Measurements from ENCODE around the gene HIBCH. TPM values are rescaled to one million over a fixed set of nuclear protein-coding genes. Genes with fewer than 3 reads are reported as not detected.
"Not testable (repeated sequence)": the region's sequence is repeated elsewhere in the genome, so short reads cannot be mapped to it uniquely, and the experiment has no call there.

HIBCH gene
- total and polyA plus RNA-seq, 2 donors, result 18.7 to 31.3 TPM

DNA sequence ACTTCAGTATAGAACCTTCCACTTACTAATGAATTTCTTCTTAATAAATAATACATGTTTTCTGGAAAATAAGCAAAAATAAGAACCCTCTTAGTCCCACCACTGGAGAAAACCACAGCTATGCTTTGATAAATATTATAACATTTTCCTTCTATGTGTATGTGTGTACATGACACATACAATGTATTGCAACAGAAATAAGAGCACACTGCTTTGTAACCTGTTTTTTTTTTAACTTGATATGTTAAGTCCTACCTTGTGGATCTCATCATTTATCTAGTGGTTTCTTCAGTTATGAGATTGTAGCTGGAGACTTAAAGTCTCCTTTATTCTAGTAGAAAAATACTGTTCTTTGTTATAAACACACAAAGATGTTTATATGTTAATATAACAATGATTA, 40.9 kb upstream of the HIBCH start:
- H3K36me3 ChIP-seq (ENCODE audit: control insufficient read depth in 2 of 2, insufficient read depth in 2 of 2, low read length in 1 of 2), result no peaks in the 10 kb centered on the region
- no peaks in the 10 kb centered on the region for H3K9me3 ChIP-seq (ENCODE audit: control insufficient read depth in 2 of 2, insufficient read depth in 1 of 2, low read length in 1 of 2)
- H3K27ac ChIP-seq (ENCODE audit: low read depth in 1 of 2, low read length in 1 of 2), result peak overlapping the region in 1 of 2 donors; percentile 7
- peaks cover 3 to 4% of the 10 kb centered on the region in 2 donors for H3K4me1 ChIP-seq (ENCODE audit: control insufficient read depth in 2 of 2, insufficient read depth in 2 of 2, low read length in 2 of 2)
- H3K4me3 ChIP-seq (ENCODE audit: low read length in 2 of 2), result no peak overlapping the region
- DNase-seq (ENCODE audit: low read depth in 6 of 9, low spot score in 9 of 9), result no peak
- H3K27me3 ChIP-seq (ENCODE audit: control insufficient read depth in 2 of 2, insufficient read depth in 1 of 2, low read length in 1 of 2), result no peaks in the 10 kb centered on the region

- DNase-seq (ENCODE audit: low read depth in 6 of 9, low spot score in 9 of 9), result peak in 1 of 9 donors; percentile 29
- not testable (repeated sequence) for H3K9me3 ChIP-seq (ENCODE audit: control insufficient read depth in 2 of 2, insufficient read depth in 1 of 2, low read length in 1 of 2); H3K4me3 ChIP-seq (ENCODE audit: low read length in 2 of 2); H3K4me1 ChIP-seq (ENCODE audit: control insufficient read depth in 2 of 2, insufficient read depth in 2 of 2, low read length in 2 of 2); H3K36me3 ChIP-seq (ENCODE audit: control insufficient read depth in 2 of 2, insufficient read depth in 2 of 2, low read length in 1 of 2); H3K27me3 ChIP-seq (ENCODE audit: control insufficient read depth in 2 of 2, insufficient read depth in 1 of 2, low read length in 1 of 2)
- H3K27ac ChIP-seq (ENCODE audit: low read depth in 1 of 2, low read length in 1 of 2), result peak overlapping the region; percentile 42 to 48
- 91% methylated on average over 8 of the region's 8 CpGs for WGBS
Observed at GRCh38 chr2:190358655-190359448, 39.2 kb upstream of the HIBCH start.

- peak in 1 of 9 donors; percentile 12 for DNase-seq (ENCODE audit: low read depth in 6 of 9, low spot score in 9 of 9)
- Histone ChIP-seq H3K4me3 (ENCODE audit: low read length in 2 of 2) (no peak overlapping the region), H3K9me3 (ENCODE audit: control insufficient read depth in 2 of 2, insufficient read depth in 1 of 2, low read length in 1 of 2) (no peaks in the 10 kb centered on the region), H3K4me1 (ENCODE audit: control insufficient read depth in 2 of 2, insufficient read depth in 2 of 2, low read length in 2 of 2) (peaks cover 3 to 8% of the 10 kb centered on the region in 2 donors), H3K27ac (ENCODE audit: low read depth in 1 of 2, low read length in 1 of 2) (peak overlapping the region; percentile 48), H3K27me3 (ENCODE audit: control insufficient read depth in 2 of 2, insufficient read depth in 1 of 2, low read length in 1 of 2) (no peaks in the 10 kb centered on the region), H3K36me3 (ENCODE audit: control insufficient read depth in 2 of 2, insufficient read depth in 2 of 2, low read length in 1 of 2) (no peaks in the 10 kb centered on the region)
- 95% methylated on average over 2 of the region's 2 CpGs for WGBS
Observed at GRCh38 chr2:190357600-190357999, 38.0 kb upstream of the HIBCH start.

DNA sequence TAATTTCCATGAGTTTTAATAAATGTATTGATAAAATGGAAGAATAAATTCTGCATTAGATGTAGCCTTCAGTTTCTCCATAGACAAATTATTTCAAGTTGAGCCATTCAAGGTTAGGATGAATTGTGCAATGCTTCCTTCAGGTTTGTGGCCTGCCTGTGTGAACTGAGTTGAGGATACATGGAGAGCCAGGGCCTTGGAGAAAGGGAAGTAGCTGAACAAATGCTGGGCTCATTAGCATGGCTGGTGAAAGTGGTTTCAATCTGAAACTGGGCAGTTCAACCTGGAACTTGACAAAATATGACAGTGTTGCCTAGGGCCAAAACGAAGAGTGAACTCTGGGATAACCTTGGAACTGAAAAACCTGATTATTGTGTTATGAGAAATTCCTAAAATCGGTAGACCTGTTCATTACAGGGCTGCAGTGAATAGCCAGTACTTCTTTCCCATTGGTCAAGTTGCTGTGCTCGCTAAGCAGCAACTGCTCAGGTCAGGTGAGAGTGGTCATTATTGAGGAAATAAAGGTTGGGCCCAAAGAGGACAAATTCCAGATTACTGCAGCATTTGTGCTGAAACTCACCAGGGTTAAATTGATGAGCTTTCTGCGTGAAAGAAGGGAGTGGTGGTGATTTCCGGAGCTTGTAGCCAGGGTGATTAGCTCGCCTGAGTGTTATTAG, 36.5 kb upstream of the HIBCH start:
- 91% methylated on average over 6 of the region's 6 CpGs for WGBS
- Histone ChIP-seq H3K9me3 (ENCODE audit: control insufficient read depth in 2 of 2, insufficient read depth in 1 of 2, low read length in 1 of 2) (no peaks in the 10 kb centered on the region), H3K27ac (ENCODE audit: low read depth in 1 of 2, low read length in 1 of 2) (peak overlapping the region in 1 of 2 donors; percentile 46), H3K4me1 (ENCODE audit: control insufficient read depth in 2 of 2, insufficient read depth in 2 of 2, low read length in 2 of 2) (peaks cover 3 to 8% of the 10 kb centered on the region in 2 donors), H3K27me3 (ENCODE audit: control insufficient read depth in 2 of 2, insufficient read depth in 1 of 2, low read length in 1 of 2) (no peaks in the 10 kb centered on the region), H3K4me3 (ENCODE audit: low read length in 2 of 2) (no peak overlapping the region), H3K36me3 (ENCODE audit: control insufficient read depth in 2 of 2, insufficient read depth in 2 of 2, low read length in 1 of 2) (no peaks in the 10 kb centered on the region)
- DNase-seq (ENCODE audit: low read depth in 6 of 9, low spot score in 9 of 9), result no peak

DNA sequence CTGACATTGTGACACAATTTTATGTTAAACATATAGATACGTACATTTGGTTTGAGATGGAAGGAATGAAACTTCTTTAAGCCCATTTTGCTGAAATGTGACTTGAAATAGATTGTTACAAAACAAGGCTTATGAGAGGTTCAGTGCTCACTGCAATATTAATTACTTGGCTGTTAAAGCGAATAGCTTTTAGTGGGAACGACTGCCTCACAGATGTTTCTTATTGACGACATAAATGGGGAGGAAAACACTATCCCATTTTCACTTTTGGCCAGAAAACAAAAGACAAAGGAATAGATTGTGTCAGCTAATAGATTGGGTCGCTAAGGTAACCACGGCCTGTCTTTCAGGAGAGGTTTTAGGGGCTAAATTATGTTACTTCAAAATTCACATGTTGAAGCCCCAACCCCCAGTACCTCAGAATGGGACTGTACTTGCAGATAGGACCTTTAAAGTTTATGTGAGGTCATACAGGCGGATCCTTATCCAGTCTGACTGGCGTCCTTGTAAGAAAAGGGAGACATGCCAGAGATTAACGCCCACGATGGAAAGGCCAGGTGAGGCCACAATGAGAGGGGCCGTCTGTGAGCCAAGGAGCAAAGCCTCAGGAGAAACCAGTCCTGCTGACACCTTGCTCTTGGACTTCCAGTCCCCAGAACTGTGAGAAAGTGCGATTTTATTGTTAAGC, 34.5 kb upstream of the HIBCH start:
- DNase-seq (ENCODE audit: low read depth in 6 of 9, low spot score in 9 of 9), result no peak
- no peaks in the 10 kb centered on the region for H3K36me3 ChIP-seq (ENCODE audit: control insufficient read depth in 2 of 2, insufficient read depth in 2 of 2, low read length in 1 of 2)
- H3K9me3 ChIP-seq (ENCODE audit: control insufficient read depth in 2 of 2, insufficient read depth in 1 of 2, low read length in 1 of 2), result no peaks in the 10 kb centered on the region
- H3K27ac ChIP-seq (ENCODE audit: low read depth in 1 of 2, low read length in 1 of 2), result peak overlapping the region in 1 of 2 donors; percentile 39
- H3K4me3 ChIP-seq (ENCODE audit: low read length in 2 of 2), result no peak overlapping the region
- H3K27me3 ChIP-seq (ENCODE audit: control insufficient read depth in 2 of 2, insufficient read depth in 1 of 2, low read length in 1 of 2), result no peaks in the 10 kb centered on the region
- WGBS, result 94% methylated on average over 12 of the region's 12 CpGs
- H3K4me1 ChIP-seq (ENCODE audit: control insufficient read depth in 2 of 2, insufficient read depth in 2 of 2, low read length in 2 of 2), result peaks cover 3 to 4% of the 10 kb centered on the region in 2 donors

DNA sequence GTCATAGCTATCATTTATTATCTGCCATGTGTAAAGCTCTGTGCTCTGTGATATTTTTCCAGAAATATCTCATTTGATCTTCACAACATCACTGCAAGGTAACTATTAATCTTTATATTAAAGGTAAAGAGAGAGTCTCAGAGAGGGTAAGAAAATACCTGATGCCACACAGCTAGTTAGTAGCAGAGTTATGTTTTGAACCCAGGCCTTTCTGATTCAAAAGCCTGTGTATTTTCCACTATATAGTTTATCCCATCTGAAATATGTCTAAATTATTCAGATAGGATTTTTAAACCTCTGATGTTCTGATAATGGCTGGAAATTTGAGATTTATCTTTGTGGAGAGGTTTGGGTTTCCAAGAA, 33.9 kb upstream of the HIBCH start:
- Histone ChIP-seq H3K27ac (ENCODE audit: low read depth in 1 of 2, low read length in 1 of 2) (peak overlapping the region in 1 of 2 donors; percentile 34), H3K9me3 (ENCODE audit: control insufficient read depth in 2 of 2, insufficient read depth in 1 of 2, low read length in 1 of 2) (no peaks in the 10 kb centered on the region), H3K27me3 (ENCODE audit: control insufficient read depth in 2 of 2, insufficient read depth in 1 of 2, low read length in 1 of 2) (no peaks in the 10 kb centered on the region), H3K4me3 (ENCODE audit: low read length in 2 of 2) (no peak overlapping the region), H3K36me3 (ENCODE audit: control insufficient read depth in 2 of 2, insufficient read depth in 2 of 2, low read length in 1 of 2) (no peaks in the 10 kb centered on the region), H3K4me1 (ENCODE audit: control insufficient read depth in 2 of 2, insufficient read depth in 2 of 2, low read length in 2 of 2) (peaks cover 3 to 4% of the 10 kb centered on the region in 2 donors)
- no peak for DNase-seq (ENCODE audit: low read depth in 6 of 9, low spot score in 9 of 9)

DNA sequence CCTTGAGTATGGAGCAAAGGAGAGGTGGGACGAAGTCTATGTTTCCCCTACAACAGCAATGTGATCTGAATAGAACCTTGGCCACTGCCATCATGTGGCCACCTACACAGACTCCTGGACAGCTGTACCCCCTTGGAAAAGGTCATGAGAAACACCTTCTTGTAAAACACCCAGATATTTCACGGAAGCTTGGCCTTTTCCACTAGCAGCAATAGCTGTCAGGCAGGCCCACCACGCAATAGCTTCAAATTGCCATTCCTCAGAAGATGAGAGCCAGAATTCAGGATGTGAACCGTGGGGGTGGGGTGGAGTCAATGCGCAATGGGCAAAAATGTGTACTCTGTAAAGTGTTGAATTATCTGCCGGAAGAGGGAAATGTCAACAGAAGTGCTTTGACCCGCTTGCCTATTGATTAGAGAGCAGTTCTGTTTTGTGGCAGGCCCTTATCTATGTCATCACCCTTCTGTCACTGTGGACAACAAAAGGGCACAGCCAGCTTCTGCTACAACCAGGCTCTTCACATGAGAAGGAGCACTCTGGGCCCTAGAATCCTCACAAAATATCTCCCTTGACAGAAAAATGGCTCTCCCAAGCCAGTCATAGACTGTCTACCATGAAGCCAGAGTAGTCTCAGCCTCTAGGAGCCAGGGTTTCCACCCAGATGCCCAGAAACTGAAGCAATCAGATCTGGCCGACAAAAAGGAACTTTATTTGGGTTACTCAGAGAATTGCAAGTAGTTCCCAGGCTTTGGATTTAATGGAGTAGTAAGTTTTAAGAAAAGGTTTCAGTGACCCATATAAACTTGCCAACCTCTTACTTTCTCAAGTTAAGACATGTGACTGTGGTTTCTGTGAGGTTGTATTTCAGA, 33.3 kb upstream of the HIBCH start:
- peak in 1 of 9 donors; percentile 23 for DNase-seq (ENCODE audit: low read depth in 6 of 9, low spot score in 9 of 9)
- Histone ChIP-seq H3K27me3 (ENCODE audit: control insufficient read depth in 2 of 2, insufficient read depth in 1 of 2, low read length in 1 of 2) (no peaks in the 10 kb centered on the region), H3K27ac (ENCODE audit: low read depth in 1 of 2, low read length in 1 of 2) (peak overlapping the region; percentile 39 to 63), H3K36me3 (ENCODE audit: control insufficient read depth in 2 of 2, insufficient read depth in 2 of 2, low read length in 1 of 2) (no peaks in the 10 kb centered on the region), H3K4me3 (ENCODE audit: low read length in 2 of 2) (no peak overlapping the region), H3K9me3 (ENCODE audit: control insufficient read depth in 2 of 2, insufficient read depth in 1 of 2, low read length in 1 of 2) (no peaks in the 10 kb centered on the region), H3K4me1 (ENCODE audit: control insufficient read depth in 2 of 2, insufficient read depth in 2 of 2, low read length in 2 of 2) (peaks cover 3 to 4% of the 10 kb centered on the region in 2 donors)
- WGBS, result 96% methylated on average over 8 of the region's 8 CpGs

DNA sequence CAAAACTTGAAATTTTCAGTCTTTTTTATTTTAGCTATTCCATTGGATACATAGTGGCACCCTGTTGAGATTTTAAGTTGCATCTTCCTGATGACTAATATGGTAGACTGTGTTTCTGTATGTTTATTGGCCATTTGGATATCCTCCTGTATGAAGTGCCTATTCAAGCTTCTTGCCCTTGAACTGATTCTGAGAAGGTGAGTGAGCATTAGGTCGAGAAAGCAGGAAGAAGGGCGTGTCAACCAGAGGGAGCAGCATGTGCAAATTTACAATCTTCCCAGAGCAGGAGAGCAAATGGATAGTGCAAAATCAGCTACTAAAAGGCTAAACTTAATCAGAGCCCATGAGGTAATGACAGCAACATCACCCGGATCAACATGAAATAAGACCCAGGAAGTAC, 32.3 kb upstream of the HIBCH start:
- 93% methylated on average over 3 of the region's 3 CpGs for WGBS
- peaks cover 3 to 4% of the 10 kb centered on the region in 2 donors for H3K4me1 ChIP-seq (ENCODE audit: control insufficient read depth in 2 of 2, insufficient read depth in 2 of 2, low read length in 2 of 2)
- H3K9me3 ChIP-seq (ENCODE audit: control insufficient read depth in 2 of 2, insufficient read depth in 1 of 2, low read length in 1 of 2), result no peaks in the 10 kb centered on the region
- H3K4me3 ChIP-seq (ENCODE audit: low read length in 2 of 2), result no peak overlapping the region
- H3K27ac ChIP-seq (ENCODE audit: low read depth in 1 of 2, low read length in 1 of 2), result no peak overlapping the region
- DNase-seq (ENCODE audit: low read depth in 6 of 9, low spot score in 9 of 9), result no peak
- no peaks in the 10 kb centered on the region for H3K36me3 ChIP-seq (ENCODE audit: control insufficient read depth in 2 of 2, insufficient read depth in 2 of 2, low read length in 1 of 2)
- no peaks in the 10 kb centered on the region for H3K27me3 ChIP-seq (ENCODE audit: control insufficient read depth in 2 of 2, insufficient read depth in 1 of 2, low read length in 1 of 2)
